Measurements from ENCODE around the gene BMF. TPM values are rescaled to one million over a fixed set of nuclear protein-coding genes. Genes with fewer than 3 reads are reported as not detected.

BMF gene
- total and polyA plus RNA-seq, 7 experiments from 2014 or later: 1.5 to 31.1 (median 11.4) TPM

DNA sequence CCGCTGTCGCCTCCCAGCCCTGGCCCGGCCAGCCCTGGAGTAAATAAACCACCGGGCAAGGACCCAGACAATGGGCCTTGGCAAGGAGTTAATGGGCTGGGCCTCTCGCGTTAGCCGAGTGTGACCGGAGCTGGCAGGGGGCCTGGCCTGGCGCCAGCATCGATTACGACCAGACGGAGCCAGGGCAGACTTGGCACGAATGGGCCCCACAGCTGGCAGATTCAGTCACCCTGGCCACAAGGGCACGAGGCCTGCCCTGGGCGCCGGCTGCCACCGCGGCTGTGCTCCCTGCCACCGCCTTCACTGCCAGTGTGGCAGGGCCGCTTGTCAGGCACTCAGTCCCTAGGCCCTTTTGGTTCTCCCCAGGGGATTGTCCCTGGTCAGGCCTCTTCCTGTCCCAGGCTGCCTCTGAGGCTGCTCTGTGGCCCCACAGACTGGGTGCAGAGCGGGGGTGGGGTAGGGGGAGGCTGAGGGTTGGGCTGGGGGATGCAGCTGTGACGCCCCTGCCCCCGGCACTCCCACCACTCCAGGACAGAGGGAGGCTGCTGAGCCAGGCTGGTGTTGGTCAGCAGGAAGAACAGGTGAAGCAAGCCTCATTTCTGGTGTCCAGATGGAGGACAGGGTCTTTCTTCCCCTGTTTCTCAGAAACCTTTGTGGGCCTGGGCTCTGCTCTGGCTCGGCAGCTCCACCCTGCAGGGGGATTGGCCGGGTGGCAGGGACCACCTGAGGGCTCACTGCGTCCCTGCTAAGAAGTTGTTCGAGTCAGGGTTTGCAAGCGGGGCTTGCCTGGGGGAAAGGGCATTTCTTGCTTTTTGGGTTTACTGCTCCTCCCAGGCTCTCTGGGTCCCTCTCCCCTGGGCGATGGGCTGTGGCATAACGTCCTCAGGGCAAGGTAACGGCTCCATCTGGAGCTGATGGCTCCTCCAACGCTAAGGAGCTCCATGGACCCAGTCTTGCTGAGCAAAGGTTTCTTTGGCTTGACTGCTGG is 39.2 kb downstream of the BMF start:
- no peak overlapping the region for H3K27ac ChIP-seq (ENCODE audit: low read depth, low read length)
- Mint-ChIP-seq H3K27me3 (peaks cover 0 to 13% (median 0%) of the 10 kb centered on the region in 5 donors), H3K4me1 (peaks cover 7 to 21% (median 17%) of the 10 kb centered on the region in 7 donors), H3K9me3 (no peaks in the 10 kb centered on the region), H3K4me3 (no peak overlapping the region), H3K27ac (no peak overlapping the region), H3K36me3 (peaks cover 0 to 4% (median 0%) of the 10 kb centered on the region in 5 donors)
- no peaks in the 10 kb centered on the region for H3K27me3 ChIP-seq (ENCODE audit: control insufficient read depth in 2 of 2, insufficient read depth in 2 of 2, low read length in 2 of 2)
- H3K36me3 ChIP-seq (ENCODE audit: control insufficient read depth in 2 of 3, insufficient read depth in 3 of 3, low read length in 3 of 3): no peaks in the 10 kb centered on the region
- H3K9me3 ChIP-seq (ENCODE audit: control insufficient read depth in 2 of 3, low read length in 3 of 3): no peaks in the 10 kb centered on the region
- ATAC-seq: no peak
- H3K4me3 ChIP-seq (ENCODE audit: low read length): no peak overlapping the region
- POLR2A ChIA-PET: interaction anchor here (0.6 to 1.1 kb wide), 2 partner anchors 10 to 11 kb away, joined by 3 to 4 read pairs; no protein-coding TSS in a partner anchor
- no peak for DNase-seq
- intact Hi-C loops (cut with micrococcal nuclease): no loop called here
- CTCF ChIA-PET: no interaction called here
- peaks cover 0 to 8% of the 10 kb centered on the region in 2 donors for H3K4me1 ChIP-seq (ENCODE audit: control insufficient read depth in 2 of 2, insufficient read depth in 2 of 2, low read length in 2 of 2)

DNA sequence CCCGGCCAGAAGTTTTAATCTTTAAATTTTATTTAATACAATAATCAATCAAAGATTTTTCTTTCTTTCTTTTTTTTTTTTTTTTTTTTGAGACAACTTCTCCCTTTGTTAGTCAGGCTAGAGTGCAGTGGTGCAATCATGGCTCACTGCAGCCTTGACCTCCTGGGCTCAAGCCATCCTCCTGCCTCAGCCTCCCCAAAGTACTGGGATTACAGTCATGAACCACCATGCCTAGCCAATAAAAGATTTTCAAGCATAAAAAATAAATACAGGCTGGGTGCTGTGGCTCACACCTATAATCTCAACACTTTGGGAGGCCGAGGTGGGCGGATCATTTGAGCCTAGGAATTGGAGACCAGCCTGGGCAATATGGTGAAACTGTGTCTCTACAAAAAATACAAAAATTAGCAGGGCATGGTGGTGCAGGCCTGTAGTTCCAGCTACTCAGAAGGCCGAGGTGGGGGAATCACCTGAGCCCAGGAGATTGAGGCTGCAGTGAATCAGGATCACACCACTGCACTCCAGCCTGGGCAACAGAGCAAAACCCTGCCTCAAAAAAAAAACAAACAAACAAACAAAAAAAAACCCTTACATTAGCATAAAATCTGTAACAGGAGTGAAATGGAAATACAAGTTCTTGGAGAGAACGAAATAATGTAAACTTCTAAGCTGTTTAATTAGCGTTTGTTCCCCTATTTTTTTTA is 40.6 kb downstream of the BMF start:
- POLR2A ChIA-PET: no interaction called here
- intact Hi-C loops (cut with micrococcal nuclease): no loop called here

GRCh38 chr15:40066589-40066988 is 42.1 kb downstream of the BMF start:
- H3K9me3 ChIP-seq (ENCODE audit: control insufficient read depth in 2 of 3, low read length in 3 of 3): no peaks in the 10 kb centered on the region
- H3K4me1 ChIP-seq (ENCODE audit: control insufficient read depth in 2 of 2, insufficient read depth in 2 of 2, low read length in 2 of 2): peaks cover 0 to 10% of the 10 kb centered on the region in 2 donors
- H3K4me3 Mint-ChIP-seq: no peak overlapping the region
- CTCF ChIA-PET: interaction anchor here (0.9 kb wide), 1 partner anchor 38 kb away, joined by 3 read pairs; no protein-coding TSS in a partner anchor
- H3K36me3 Mint-ChIP-seq: peaks cover 0 to 4% (median 0%) of the 10 kb centered on the region in 5 donors
- no peak overlapping the region for H3K4me3 ChIP-seq (ENCODE audit: low read length)
- H3K27ac ChIP-seq (ENCODE audit: low read depth, low read length): no peak overlapping the region
- no peaks in the 10 kb centered on the region for H3K9me3 Mint-ChIP-seq
- H3K36me3 ChIP-seq (ENCODE audit: control insufficient read depth in 2 of 3, insufficient read depth in 3 of 3, low read length in 3 of 3): no peaks in the 10 kb centered on the region
- H3K27me3 ChIP-seq (ENCODE audit: control insufficient read depth in 2 of 2, insufficient read depth in 2 of 2, low read length in 2 of 2): no peaks in the 10 kb centered on the region
- peaks cover 5 to 24% (median 17%) of the 10 kb centered on the region in 7 donors for H3K4me1 Mint-ChIP-seq
- no peaks in the 10 kb centered on the region for H3K27me3 Mint-ChIP-seq
- POLR2A ChIA-PET: no interaction called here
- no peak for DNase-seq
- intact Hi-C loops (cut with micrococcal nuclease): no loop called here
- H3K27ac Mint-ChIP-seq: peak overlapping the region in 1 of 9 donors; percentile 6
- no peak for ATAC-seq

More for the DNA sequence above, 40.6 kb downstream of the BMF start:
- peaks cover 0 to 4% (median 0%) of the 10 kb centered on the region in 5 donors for H3K36me3 Mint-ChIP-seq
- H3K4me3 Mint-ChIP-seq: no peak overlapping the region
- H3K4me1 Mint-ChIP-seq: peaks cover 5 to 24% (median 17%) of the 10 kb centered on the region in 7 donors
- Histone ChIP-seq H3K36me3 (ENCODE audit: control insufficient read depth in 2 of 3, insufficient read depth in 3 of 3, low read length in 3 of 3) (no peaks in the 10 kb centered on the region), H3K4me3 (ENCODE audit: low read length) (no peak overlapping the region), H3K27ac (ENCODE audit: low read depth, low read length) (no peak overlapping the region), H3K27me3 (ENCODE audit: control insufficient read depth in 2 of 2, insufficient read depth in 2 of 2, low read length in 2 of 2) (no peaks in the 10 kb centered on the region), H3K4me1 (ENCODE audit: control insufficient read depth in 2 of 2, insufficient read depth in 2 of 2, low read length in 2 of 2) (peaks cover 0 to 10% of the 10 kb centered on the region in 2 donors), H3K9me3 (ENCODE audit: control insufficient read depth in 2 of 3, low read length in 3 of 3) (no peaks in the 10 kb centered on the region)
- DNase-seq (no peak), ATAC-seq (no peak)
- no peak overlapping the region for H3K27ac Mint-ChIP-seq
- CTCF ChIA-PET: no interaction called here
- H3K27me3 Mint-ChIP-seq: peaks cover 0 to 7% (median 0%) of the 10 kb centered on the region in 5 donors
- H3K9me3 Mint-ChIP-seq: no peaks in the 10 kb centered on the region

DNA sequence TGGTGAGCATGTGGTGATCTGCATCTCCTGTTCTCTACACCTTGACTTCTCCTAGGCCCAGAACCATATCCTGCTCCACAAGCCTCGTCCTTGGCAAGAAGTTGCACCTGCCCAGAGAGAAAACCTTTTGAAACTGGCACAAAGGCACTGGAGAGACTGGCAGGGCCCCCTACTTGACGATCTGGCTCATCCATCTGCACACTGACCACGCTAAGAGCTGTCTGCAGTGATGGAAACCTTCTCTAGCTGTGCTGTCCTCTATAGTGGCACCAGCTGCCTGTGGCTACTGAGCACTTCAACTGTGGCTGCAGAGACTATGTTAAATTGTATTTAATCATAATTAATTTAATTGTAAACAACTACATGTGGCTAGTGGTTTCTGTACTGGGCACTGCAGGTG is 43.5 kb downstream of the BMF start:
- CTCF ChIA-PET: no interaction called here
- Histone ChIP-seq H3K27ac (ENCODE audit: low read depth, low read length) (no peak overlapping the region), H3K4me1 (ENCODE audit: control insufficient read depth in 2 of 2, insufficient read depth in 2 of 2, low read length in 2 of 2) (peaks cover 0 to 10% of the 10 kb centered on the region in 2 donors), H3K36me3 (ENCODE audit: control insufficient read depth in 2 of 3, insufficient read depth in 3 of 3, low read length in 3 of 3) (no peaks in the 10 kb centered on the region), H3K4me3 (ENCODE audit: low read length) (no peak overlapping the region), H3K27me3 (ENCODE audit: control insufficient read depth in 2 of 2, insufficient read depth in 2 of 2, low read length in 2 of 2) (no peaks in the 10 kb centered on the region), H3K9me3 (ENCODE audit: control insufficient read depth in 2 of 3, low read length in 3 of 3) (no peaks in the 10 kb centered on the region)
- ATAC-seq (no peak), DNase-seq (no peak)
- Mint-ChIP-seq H3K4me3 (peak overlapping the region in 1 of 10 donors; percentile 67), H3K36me3 (peaks cover 0 to 6% (median 0%) of the 10 kb centered on the region in 5 donors), H3K27me3 (no peaks in the 10 kb centered on the region), H3K27ac (peak overlapping the region; percentile 2 to 91 (median 86)), H3K4me1 (peaks cover 5 to 24% (median 17%) of the 10 kb centered on the region in 7 donors), H3K9me3 (no peaks in the 10 kb centered on the region)
- intact Hi-C loops (cut with micrococcal nuclease): no loop called here
- POLR2A ChIA-PET: interaction anchor here (0.6 to 2.0 kb wide), 2 partner anchors 11 to 41 kb away, joined by 3 to 7 read pairs; no protein-coding TSS in a partner anchor

DNA sequence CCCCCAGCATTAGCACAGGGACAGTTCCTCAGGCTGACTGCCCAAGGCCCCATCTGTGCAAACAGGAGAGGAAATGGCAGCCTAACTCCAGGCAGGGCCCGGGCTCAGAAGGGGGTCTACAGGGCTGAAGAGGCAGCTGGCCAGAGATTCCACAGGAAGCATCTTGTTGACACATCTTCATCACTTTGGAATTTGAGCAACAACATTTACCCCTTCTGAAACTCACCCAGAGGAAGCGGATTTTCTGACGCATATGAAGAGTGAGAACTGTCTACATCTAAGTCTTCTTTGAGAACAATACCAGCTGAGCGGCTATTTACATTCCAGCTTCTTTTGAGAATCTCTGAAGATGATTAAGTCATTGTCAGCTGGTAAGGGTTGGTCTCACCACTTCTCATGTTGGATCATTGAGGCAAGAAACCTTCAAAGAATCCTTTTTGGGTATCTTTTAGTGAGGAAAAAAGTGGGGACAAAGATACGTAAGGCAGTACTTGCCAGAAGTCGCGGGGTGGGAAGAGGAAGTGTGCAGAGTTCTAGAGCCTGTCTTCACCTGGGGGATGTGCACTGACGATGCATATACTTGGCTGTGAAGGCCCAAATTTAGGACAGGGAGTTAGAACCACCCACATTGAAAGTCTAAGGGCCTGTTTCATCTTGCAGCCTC is 44.3 kb downstream of the BMF start:
- CTCF ChIA-PET: interaction anchor here (0.6 to 1.0 kb wide), 2 partner anchors 41 to 146 kb away, joined by 3 to 4 read pairs; no protein-coding TSS in a partner anchor
- POLR2A ChIA-PET: interaction anchor here (2.0 kb wide), 1 partner anchor 10 kb away, joined by 7 read pairs; no protein-coding TSS in a partner anchor
- Histone ChIP-seq H3K27ac (ENCODE audit: low read depth, low read length) (no peak overlapping the region), H3K36me3 (ENCODE audit: control insufficient read depth in 2 of 3, insufficient read depth in 3 of 3, low read length in 3 of 3) (no peaks in the 10 kb centered on the region), H3K4me3 (ENCODE audit: low read length) (no peak overlapping the region), H3K27me3 (ENCODE audit: control insufficient read depth in 2 of 2, insufficient read depth in 2 of 2, low read length in 2 of 2) (no peaks in the 10 kb centered on the region), H3K9me3 (ENCODE audit: control insufficient read depth in 2 of 3, low read length in 3 of 3) (no peaks in the 10 kb centered on the region), H3K4me1 (ENCODE audit: control insufficient read depth in 2 of 2, insufficient read depth in 2 of 2, low read length in 2 of 2) (peaks cover 0 to 10% of the 10 kb centered on the region in 2 donors)
- intact Hi-C loops (cut with micrococcal nuclease): loop anchor here in 1 of 2 donors (1.0 kb wide), 1 partner anchor 9 kb away; no protein-coding TSS in a partner anchor
- Mint-ChIP-seq H3K36me3 (peaks cover 0 to 6% (median 0%) of the 10 kb centered on the region in 5 donors), H3K4me1 (peaks cover 5 to 25% (median 17%) of the 10 kb centered on the region in 7 donors), H3K27ac (peak overlapping the region; percentile 78 to 91 (median 86)), H3K4me3 (peak overlapping the region; percentile 6 to 67 (median 55)), H3K27me3 (no peaks in the 10 kb centered on the region), H3K9me3 (no peaks in the 10 kb centered on the region)
- ATAC-seq (peak; percentile 55), DNase-seq (peak in 6 of 9 donors; percentile 26 to 57 (median 42))

Data from naive thymus-derived CD4-positive, alpha-beta T cell (primary cell).